ENCODE data around the gene CACNB4. TPM values are rescaled to one million over a fixed set of nuclear protein-coding genes. Genes with fewer than 3 reads are reported as not detected.

CACNB4 gene
- total RNA-seq, 4 donors from 2014 or later = 2.3 to 5.8 (median 2.8) TPM

DNA sequence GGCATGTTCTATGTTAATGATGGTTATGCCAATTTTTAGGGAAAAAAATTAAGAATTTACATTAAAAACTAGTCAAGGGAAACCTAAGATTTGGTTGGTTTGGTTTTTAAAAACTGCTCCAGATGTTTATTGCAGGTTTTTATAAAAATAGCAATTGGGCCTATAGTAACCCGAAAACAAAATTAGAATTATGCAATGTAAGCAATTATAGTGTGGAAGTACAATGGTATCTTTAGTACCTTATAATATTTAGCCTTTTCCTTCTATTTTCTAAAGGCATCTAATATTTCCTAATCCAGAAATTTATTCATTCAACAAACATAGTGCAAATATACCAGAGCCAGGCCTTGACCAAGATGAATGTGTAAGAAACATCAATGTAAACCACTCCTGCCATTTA lies 27.3 kb downstream of the CACNB4 start:
- TF ChIP-seq, protein P1, sequence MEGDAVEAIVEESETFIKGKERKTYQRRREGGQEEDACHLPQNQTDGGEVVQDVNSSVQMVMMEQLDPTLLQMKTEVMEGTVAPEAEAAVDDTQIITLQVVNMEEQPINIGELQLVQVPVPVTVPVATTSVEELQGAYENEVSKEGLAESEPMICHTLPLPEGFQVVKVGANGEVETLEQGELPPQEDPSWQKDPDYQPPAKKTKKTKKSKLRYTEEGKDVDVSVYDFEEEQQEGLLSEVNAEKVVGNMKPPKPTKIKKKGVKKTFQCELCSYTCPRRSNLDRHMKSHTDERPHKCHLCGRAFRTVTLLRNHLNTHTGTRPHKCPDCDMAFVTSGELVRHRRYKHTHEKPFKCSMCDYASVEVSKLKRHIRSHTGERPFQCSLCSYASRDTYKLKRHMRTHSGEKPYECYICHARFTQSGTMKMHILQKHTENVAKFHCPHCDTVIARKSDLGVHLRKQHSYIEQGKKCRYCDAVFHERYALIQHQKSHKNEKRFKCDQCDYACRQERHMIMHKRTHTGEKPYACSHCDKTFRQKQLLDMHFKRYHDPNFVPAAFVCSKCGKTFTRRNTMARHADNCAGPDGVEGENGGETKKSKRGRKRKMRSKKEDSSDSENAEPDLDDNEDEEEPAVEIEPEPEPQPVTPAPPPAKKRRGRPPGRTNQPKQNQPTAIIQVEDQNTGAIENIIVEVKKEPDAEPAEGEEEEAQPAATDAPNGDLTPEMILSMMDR (IDR thresholded peaks at IDR 0.05; ENCODE audit: low read depth) = no peak

DNA sequence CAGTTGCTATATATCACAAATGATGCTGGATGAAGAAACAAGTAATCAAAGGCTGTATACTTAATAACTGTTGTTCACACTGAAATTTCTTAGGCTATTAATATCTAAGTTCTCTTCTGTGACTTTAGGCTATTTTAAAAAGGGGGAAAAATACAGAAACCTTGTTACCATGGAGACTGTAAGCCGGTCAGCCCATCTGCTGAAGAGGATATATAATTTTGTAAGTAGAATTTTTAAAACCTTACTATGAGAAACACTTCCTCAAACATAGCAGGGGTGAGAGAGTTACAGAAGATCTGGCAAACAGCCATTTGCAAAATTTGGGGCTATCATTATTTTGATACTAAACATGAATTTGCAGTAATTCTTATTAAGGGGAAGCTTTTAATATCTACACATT lies 27.8 kb downstream of the CACNB4 start:
- TF ChIP-seq, protein P1 (IDR thresholded peaks at IDR 0.05; ENCODE audit: low read depth) = no peak

DNA sequence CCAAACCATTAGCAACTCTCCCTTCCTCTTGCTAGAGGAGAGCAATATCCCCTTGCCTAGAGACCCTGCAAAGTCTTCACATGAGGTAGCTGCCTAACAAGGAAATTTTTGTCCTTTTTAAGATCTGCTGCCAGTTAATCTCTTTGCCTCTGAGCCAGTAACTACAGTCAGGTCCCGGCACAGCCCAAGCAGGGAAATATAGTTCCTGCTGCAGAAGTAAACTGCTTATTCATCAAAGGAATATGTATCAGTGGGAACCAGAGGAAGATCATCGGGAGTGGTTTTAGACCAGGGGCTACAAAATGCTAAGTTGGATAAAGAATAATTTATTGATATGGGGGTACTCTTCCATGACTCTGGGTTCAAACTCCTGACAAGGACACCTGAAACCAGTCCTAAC lies 30.6 kb downstream of the CACNB4 start:
- TF ChIP-seq, protein P1 (IDR thresholded peaks at IDR 0.05; ENCODE audit: low read depth) = no peak

DNA sequence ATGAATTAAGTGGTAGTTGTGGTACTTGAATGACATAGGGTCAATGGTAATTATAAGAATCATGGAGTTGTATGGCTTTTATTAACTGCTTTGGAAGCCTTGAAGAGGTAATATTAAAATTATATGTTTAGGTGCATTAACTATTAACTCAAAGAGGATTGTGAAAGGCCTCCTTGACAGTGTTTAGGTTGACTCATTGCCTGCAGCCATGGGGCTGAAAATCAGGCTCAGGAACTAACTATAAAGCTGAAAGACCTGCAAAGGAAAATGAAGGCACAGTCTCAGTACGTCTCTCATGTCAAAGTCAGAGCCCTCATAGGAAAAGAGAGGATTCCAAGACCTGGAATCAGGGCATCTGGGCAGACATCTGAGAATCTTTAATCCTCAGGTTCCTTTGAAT lies 31.0 kb downstream of the CACNB4 start:
- TF ChIP-seq, protein P1 (IDR thresholded peaks at IDR 0.05; ENCODE audit: low read depth) = no peak

DNA sequence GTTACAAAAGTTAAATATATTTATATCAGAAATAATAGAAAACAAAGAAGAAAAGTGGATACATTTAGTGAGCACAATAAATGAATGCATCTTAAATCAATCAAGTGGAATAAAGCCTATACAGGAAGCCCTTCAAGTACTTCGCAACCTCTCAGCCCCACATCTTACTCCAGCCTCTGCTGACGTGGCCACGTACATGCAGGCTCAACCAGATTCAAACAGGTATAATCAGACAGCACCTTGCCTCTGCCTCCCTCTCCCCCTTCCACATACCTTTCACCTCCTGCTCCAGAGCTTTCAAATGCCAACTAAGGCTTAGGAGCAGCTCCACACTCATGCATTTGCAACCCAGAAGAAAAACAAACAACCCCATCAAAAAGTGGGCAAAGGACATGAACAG lies 32.9 kb downstream of the CACNB4 start:
- TF ChIP-seq, protein P1 (IDR thresholded peaks at IDR 0.05; ENCODE audit: low read depth) = no peak

GRCh38 chr2:152064001-152064400 lies 34.8 kb downstream of the CACNB4 start:
- TF ChIP-seq, protein P1 (IDR thresholded peaks at IDR 0.05; ENCODE audit: low read depth) = no peak

DNA sequence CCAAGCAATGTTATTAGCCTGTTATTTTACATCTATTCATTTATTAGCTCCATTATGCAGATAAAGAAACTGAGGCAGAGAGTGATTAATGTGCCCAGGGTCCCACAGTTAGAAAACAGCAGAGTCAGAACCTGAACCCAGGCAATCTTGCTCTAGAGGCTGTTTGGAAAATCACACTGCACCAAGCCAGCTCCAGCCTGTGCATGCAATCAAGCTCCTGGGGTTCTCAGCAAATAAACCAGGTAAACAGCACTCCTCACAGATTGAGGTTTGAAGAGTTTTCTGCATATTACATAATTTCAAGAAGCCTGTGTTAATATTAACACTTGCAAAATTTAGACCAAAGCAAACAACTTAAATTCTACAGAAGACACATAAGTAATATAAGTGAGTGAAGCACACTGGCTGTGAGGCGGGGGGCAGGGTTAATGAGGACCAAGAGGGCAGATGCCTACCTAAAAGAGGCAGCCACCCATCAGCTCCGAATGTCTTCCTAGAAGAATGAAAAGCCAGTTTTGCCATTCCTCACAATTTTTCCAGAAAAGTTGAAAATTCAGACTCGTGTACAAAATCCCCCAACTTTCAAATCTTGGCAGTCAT lies 35.4 kb downstream of the CACNB4 start:
- TF ChIP-seq, protein P1 (IDR thresholded peaks at IDR 0.05; ENCODE audit: low read depth) = no peak

All from subcutaneous adipose tissue (tissue), 4 donors.